MM.1S (cell line): ENCODE results near the gene PLXNA2.

ENCODE experiments used
- CTCF ChIP-seq: fragments of 300-600 bp; sonication (generic); IDR thresholded peaks from 2 replicates; pipeline ENCODE4 v1.5.1; 2016; ENCODE audit warnings: antibody characterized with exemption, low read length, mixed read lengths
- EZH2 ChIP-seq: fragments of 300-600 bp; sonication (generic); optimal IDR thresholded peaks from 2 replicates; pipeline ENCODE3; 2017; ENCODE audit warnings: low read depth, mild to moderate bottlenecking, antibody characterized with exemption, low read length, mixed read lengths

- TF ChIP-seq CTCF (no peak), EZH2 (no peak)
Measured at GRCh38 chr1:207991583-207992026, 252.6 kb downstream of the PLXNA2 start.
